Measurements from ENCODE around the gene OR1F1.

GRCh38 chr16:3179651-3180050 lies 8.4 kb upstream of the OR1F1 start:
- TF ChIP-seq CTCF (IDR thresholded peaks at IDR 0.05) (no peak), POLR2AphosphoS5 (IDR thresholded peaks at IDR 0.05; ENCODE audit: low read depth, low read length) (no peak)

Data from Panc1 (cell line).